HG03558 (cell line): ENCODE data around the gene LRRC14B.
"Not testable (repeated sequence)": the region's sequence is repeated elsewhere in the genome, so short reads cannot be mapped to it uniquely, and the experiment has no call there.

Experiments used
- ATAC-seq: cut with Tn5 transposase; IDR thresholded peaks from one replicate; pipeline ENCODE4 v1.9.1; 2021; ENCODE audit warnings: moderate number of reproducible peaks; ENCODE audit not compliant: unreplicated experiment; ENCODE audit errors: extremely low read depth

LRRC14B gene

GRCh38 chr5:228886-229285 is 37.6 kb downstream of the LRRC14B start:
- no peak for ATAC-seq

- no peak for ATAC-seq
Observed at GRCh38 chr5:230711-231110, 39.4 kb downstream of the LRRC14B start.

GRCh38 chr5:231661-232060 is 40.4 kb downstream of the LRRC14B start:
- ATAC-seq, result no peak

- not testable (repeated sequence) for ATAC-seq
Observed at GRCh38 chr5:233426-233825, 42.1 kb downstream of the LRRC14B start.

- ATAC-seq, result no peak
Observed at GRCh38 chr5:234450-234849, 43.2 kb downstream of the LRRC14B start.

- ATAC-seq, result not testable (repeated sequence)
Observed at GRCh38 chr5:235527-235926, 44.2 kb downstream of the LRRC14B start.

- ATAC-seq, result not testable (repeated sequence)
Observed at GRCh38 chr5:237931-238330, 46.6 kb downstream of the LRRC14B start.

GRCh38 chr5:240550-240949 is 49.3 kb downstream of the LRRC14B start:
- not testable (repeated sequence) for ATAC-seq

GRCh38 chr5:241045-241669 is 49.9 kb downstream of the LRRC14B start:
- not testable (repeated sequence) for ATAC-seq

GRCh38 chr5:243683-244367 is 52.5 kb downstream of the LRRC14B start:
- ATAC-seq, result not testable (repeated sequence)

- not testable (repeated sequence) for ATAC-seq
Observed at GRCh38 chr5:245717-246116, 54.4 kb downstream of the LRRC14B start.
